A549 treated with CpdA at 1 μM for 4 hours (cell line): ENCODE measurements around the gene MSI2. TPM values are rescaled to one million over a fixed set of nuclear protein-coding genes. Genes with fewer than 3 reads are reported as not detected.

Source experiments
- total RNA-seq: library from RNA; stranded (reverse); fragments of 200-300 nt; extraction: Qiagen RNA extraction; gene quantifications from 5 replicates; pipeline ENCODE4 v1.2.3, GENCODE V29; 2022; ENCODE audit warnings: low read depth

The MSI2 gene
- 39.2 to 46.9 TPM (median 43.2 TPM) in 5 replicates for total RNA-seq

GRCh38 chr17:57255776-57256681, at the start of gene MSI2:
Gene MSI2 (plus strand): TSS chr17:57256523. CDS start chr17:57256743, 220 bp downstream.

Other genes starting within 250 kb of the MSI2 start
- gene AKAP1, start 171.3 kb upstream of the MSI2 start, total RNA-seq: 51.7 to 59.7 TPM (median 55.0 TPM) in 5 replicates